Pancreas (tissue), 10 donors: Measurements from ENCODE around the gene CBY1. TPM values are rescaled to one million over a fixed set of nuclear protein-coding genes. Genes with fewer than 3 reads are reported as not detected.
"Not testable (repeated sequence)": the region's sequence is repeated elsewhere in the genome, so short reads cannot be mapped to it uniquely, and the experiment has no call there.

Source experiments
- ATAC-seq, 4 donors: fragments of 200-7000 bp; cut with Tn5 transposase; one replicate each; pipeline versions ENCODE4 v1.8.0 to v1.9.1; 2020; ENCODE audit warnings: mild to moderate bottlenecking in 4 of 4, moderate library complexity in 4 of 4
- DNase-seq, 6 donors: peaks; one replicate each; pipeline ENCODE4 v3.0.0-alpha.2; 2020
- FAIRE-seq: peaks from 2 replicates; lab custom pipeline; 2012; peaks lifted over from hg19 to GRCh38; lab: Jason Lieb, UNC
- H3K27ac ChIP-seq, 4 donors: fragments of 200-600 bp; sonication (generic); 1 replicate in 3 of 4; 2 replicates in 1 of 4; pipeline versions ENCODE4 v1.5.0 to v1.8.0; 2020
- H3K27me3 ChIP-seq, 4 donors: fragments of 200-600 bp; one replicate each; pipeline ENCODE4 v1.8.0; 2021
- H3K36me3 ChIP-seq, 3 donors: fragments of 200-600 bp; sonication (generic) in 1 of 3; one replicate each; pipeline versions ENCODE4 v1.5.0 to v1.8.0; 2020 to 2021
- H3K4me1 ChIP-seq, 3 donors: fragments of 200-600 bp; one replicate each; pipeline ENCODE4 v1.8.0; 2021
- H3K4me3 ChIP-seq, 4 donors: fragments of 200-600 bp; sonication (generic) in 2 of 4; one replicate each; pipeline versions ENCODE4 v1.5.0 to v1.8.0; 2020 to 2021
- H3K9me3 ChIP-seq, 4 donors: fragments of 200-600 bp; one replicate each; pipeline ENCODE4 v1.8.0; 2021
- WGBS, 2 donors: extraction: QIAGEN DNeasy Blood & Tissue Kit; methylation state at CpG; one replicate each; pipeline ENCODE4 v1.1.7; 2013; 5-methylcytosine and 5-hydroxymethylcytosine counted together
- intact Hi-C, 3 donors: fragments of 100-400 bp; cut with DNase I; formaldehyde crosslinking; loops; one replicate each; pipeline versions ENCODE4 v1.11.1 to v1.14.2; 2022
- polyA plus RNA-seq, 2 donors: library from polyadenylated mRNA; stranded (reverse); fragments of 200-250 nt; gene quantifications; one replicate each; pipeline ENCODE4 v1.2.3, GENCODE V29; 2013
- total RNA-seq, 6 donors: library from RNA; stranded (reverse); fragmentation: NEBNext Ultra II Directional in 4 of 6; extraction: Animal tissue kit (Norgen Biotek cat#: 25700) in 4 of 6; gene quantifications; one replicate each; pipeline versions ENCODE4 v1.2.1 to v1.2.4, GENCODE V29; 2021 to 2023
- TF ChIP-seq, protein P1 (sequence below), 4 donors: fragments of 200-600 bp; sonication (generic) in 3 of 4; IDR thresholded peaks; one replicate each; pipeline versions ENCODE4 v1.5.0 to v1.8.0; 2021; ENCODE audit warnings: antibody characterized with exemption in 4 of 4
- donor health status: healthy with polysubstance abuse.
- donor health status: DM: no; HTN: no; CAD: no; lungs with moderate emphysema.
- donor health status: DM: no; HTN: no; CAD: no.
- donor health status: control.
- donor health status: control.
- donor health status: Bipolar disorder and iron deficiency.
- donor health status: DM: yes; HTN: yes; CAD: no.
- donor health status: DM: no; HTN: no; CAD: no.
- donor health status: DM: no; HTN: no; CAD: no.
- donor health status: DM: yes; HTN: yes; CAD: no.

Gene CBY1
- total and polyA plus RNA-seq, 8 donors: 15.3 to 37.1 (median 19.2) TPM

- intact Hi-C loops: no loop called here
- no peak for DNase-seq
- Histone ChIP-seq H3K36me3 (no peaks in the 10 kb centered on the region), H3K9me3 (no peaks in the 10 kb centered on the region), H3K27ac (no peak overlapping the region), H3K4me1 (no peaks in the 10 kb centered on the region), H3K27me3 (no peaks in the 10 kb centered on the region), H3K4me3 (no peak overlapping the region)
- no peak for FAIRE-seq
- ATAC-seq: no peak
- whole genome bisulfite sequencing, 2 donors: 80 to 84% methylated on average over 9 of the region's 9 CpGs
- TF ChIP-seq, protein P1, sequence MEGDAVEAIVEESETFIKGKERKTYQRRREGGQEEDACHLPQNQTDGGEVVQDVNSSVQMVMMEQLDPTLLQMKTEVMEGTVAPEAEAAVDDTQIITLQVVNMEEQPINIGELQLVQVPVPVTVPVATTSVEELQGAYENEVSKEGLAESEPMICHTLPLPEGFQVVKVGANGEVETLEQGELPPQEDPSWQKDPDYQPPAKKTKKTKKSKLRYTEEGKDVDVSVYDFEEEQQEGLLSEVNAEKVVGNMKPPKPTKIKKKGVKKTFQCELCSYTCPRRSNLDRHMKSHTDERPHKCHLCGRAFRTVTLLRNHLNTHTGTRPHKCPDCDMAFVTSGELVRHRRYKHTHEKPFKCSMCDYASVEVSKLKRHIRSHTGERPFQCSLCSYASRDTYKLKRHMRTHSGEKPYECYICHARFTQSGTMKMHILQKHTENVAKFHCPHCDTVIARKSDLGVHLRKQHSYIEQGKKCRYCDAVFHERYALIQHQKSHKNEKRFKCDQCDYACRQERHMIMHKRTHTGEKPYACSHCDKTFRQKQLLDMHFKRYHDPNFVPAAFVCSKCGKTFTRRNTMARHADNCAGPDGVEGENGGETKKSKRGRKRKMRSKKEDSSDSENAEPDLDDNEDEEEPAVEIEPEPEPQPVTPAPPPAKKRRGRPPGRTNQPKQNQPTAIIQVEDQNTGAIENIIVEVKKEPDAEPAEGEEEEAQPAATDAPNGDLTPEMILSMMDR (IDR thresholded peaks at IDR 0.05): no peak
These were observed 24.7 kb upstream of the CBY1 start for GRCh38 chr22:38631724-38632123.

GRCh38 chr22:38632528-38632927 lies 23.9 kb upstream of the CBY1 start:
- WGBS, 2 donors: 45 to 54% methylated on average over 3 of the region's 3 CpGs

GRCh38 chr22:38638216-38638615 lies 18.2 kb upstream of the CBY1 start:
- intact Hi-C loops: no loop called here
- Histone ChIP-seq H3K36me3 (no peaks in the 10 kb centered on the region), H3K4me1 (no peaks in the 10 kb centered on the region), H3K27me3 (no peaks in the 10 kb centered on the region), H3K9me3 (no peaks in the 10 kb centered on the region), H3K27ac (no peak overlapping the region), H3K4me3 (no peak overlapping the region)
- ATAC-seq: no peak
- DNase-seq: no peak
- TF ChIP-seq, protein P1 (IDR thresholded peaks at IDR 0.05): no peak
- 90 to 94% methylated on average over 2 of the region's 2 CpGs for WGBS, 2 donors
- no peak for FAIRE-seq

More at GRCh38 chr22:38632528-38632927, 23.9 kb upstream of the CBY1 start:
- intact Hi-C loops: no loop called here
- ATAC-seq: no peak
- Histone ChIP-seq H3K27ac (no peak overlapping the region), H3K9me3 (no peaks in the 10 kb centered on the region), H3K4me3 (no peak overlapping the region), H3K4me1 (no peaks in the 10 kb centered on the region), H3K27me3 (no peaks in the 10 kb centered on the region), H3K36me3 (no peaks in the 10 kb centered on the region)
- TF ChIP-seq, protein P1 (IDR thresholded peaks at IDR 0.05): no peak
- FAIRE-seq: no peak
- DNase-seq: no peak

DNA sequence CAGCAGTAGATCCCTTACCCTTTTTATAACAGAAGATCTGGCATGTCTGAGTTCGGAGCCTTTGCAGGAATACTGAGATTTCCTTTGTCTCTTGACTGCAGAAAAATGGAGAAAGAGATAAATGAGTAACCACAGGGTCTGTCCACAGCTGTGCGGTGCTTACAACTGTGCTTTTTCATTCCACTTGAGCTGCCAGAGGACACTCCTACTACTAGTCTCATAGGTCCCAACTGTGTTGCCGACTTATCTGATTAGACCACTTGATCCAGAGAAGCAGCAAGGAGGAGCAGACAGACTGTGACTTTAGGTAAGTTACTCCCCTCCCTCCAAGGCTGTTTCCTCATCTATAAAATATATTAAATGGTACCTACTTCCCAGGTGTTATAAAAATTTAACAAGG lies 17.7 kb upstream of the CBY1 start:
- WGBS, 2 donors: 47 to 66% methylated on average over 3 of the region's 3 CpGs
- TF ChIP-seq, protein P1 (IDR thresholded peaks at IDR 0.05): no peak
- no peak for ATAC-seq

DNA sequence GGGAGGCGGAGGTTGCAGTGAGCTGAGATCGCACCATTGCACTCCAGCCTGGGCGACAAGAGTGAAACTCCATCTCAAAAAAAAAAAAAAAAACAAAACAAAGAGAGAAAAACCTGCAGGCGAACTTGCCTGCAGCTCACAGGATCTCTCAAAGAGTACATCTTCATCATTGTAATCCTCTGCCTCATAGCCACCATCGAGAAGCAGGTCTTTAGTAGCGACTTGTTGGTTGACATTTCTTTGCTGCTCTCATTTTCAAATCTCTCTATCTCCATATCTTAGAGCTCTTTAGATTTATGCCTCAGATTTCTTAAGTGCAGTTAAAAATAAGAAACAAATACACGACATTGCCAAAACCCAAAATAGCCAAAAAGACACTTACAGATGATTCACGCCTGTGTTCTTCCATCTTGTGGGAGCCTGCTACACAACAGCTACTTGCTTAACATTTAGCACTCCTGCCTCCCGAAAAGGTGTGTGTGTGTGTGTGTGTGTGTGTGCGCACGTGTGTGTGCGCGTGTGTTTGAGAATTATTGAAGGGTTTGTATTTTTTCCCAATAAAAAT lies 14.9 kb upstream of the CBY1 start:
- TF ChIP-seq, protein P1 (IDR thresholded peaks at IDR 0.05): no peak
- intact Hi-C loops: no loop called here
- Histone ChIP-seq H3K9me3 (no peaks in the 10 kb centered on the region), H3K4me1 (no peaks in the 10 kb centered on the region), H3K4me3 (no peak overlapping the region), H3K27ac (no peak overlapping the region), H3K36me3 (no peaks in the 10 kb centered on the region), H3K27me3 (no peaks in the 10 kb centered on the region)
- DNase-seq: no peak
- no peak for ATAC-seq
- 91 to 94% methylated on average over 13 of the region's 13 CpGs for WGBS, 2 donors
- FAIRE-seq: no peak

More for the DNA sequence above, 17.7 kb upstream of the CBY1 start:
- Histone ChIP-seq H3K9me3 (no peaks in the 10 kb centered on the region), H3K27ac (no peak overlapping the region), H3K4me1 (no peaks in the 10 kb centered on the region), H3K4me3 (no peak overlapping the region), H3K36me3 (no peaks in the 10 kb centered on the region), H3K27me3 (no peaks in the 10 kb centered on the region)
- intact Hi-C loops: no loop called here
- no peak for FAIRE-seq
- DNase-seq: no peak

- H3K4me1 ChIP-seq, H3K27me3 ChIP-seq, H3K4me3 ChIP-seq, intact Hi-C loops, H3K36me3 ChIP-seq, H3K9me3 ChIP-seq, H3K27ac ChIP-seq, DNase-seq: not testable (repeated sequence)
- peak; percentile 67 for FAIRE-seq
- peak in 2 of 4 donors; percentile 56 to 72 for ATAC-seq
- 85 to 86% methylated on average over 4 to 5 of the region's 5 CpGs for WGBS, 2 donors
These were observed 12.2 kb upstream of the CBY1 start for GRCh38 chr22:38644245-38644644.
